SK-N-SH treated with all-trans-retinoic acid at 6 μM for 48 hours (cell line): ENCODE results near the gene POLR1E.

Experiments used
- ATAC-seq: fragments of 200-7000 bp; cut with Tn5 transposase; 3 replicates; pipeline ENCODE4 v1.9.1; 2020; ENCODE audit warnings: mild to moderate bottlenecking, moderate library complexity
- ARNTL ChIP-seq: fragments of 450-650 bp; formaldehyde crosslinking; IDR thresholded peaks from 2 replicates; pipeline ENCODE4 v1.5.0; 2020; ENCODE audit warnings: low read depth, mild to moderate bottlenecking, moderate library complexity, borderline replicate concordance
- BACH2 ChIP-seq: fragments of 250-450 bp; sonication (Bioruptor Pico); IDR thresholded peaks from 2 replicates; pipeline ENCODE4 v1.9.0; 2021; ENCODE audit warnings: mild to moderate bottlenecking, borderline replicate concordance
- CSDC2 ChIP-seq: fragments of 250-450 bp; sonication (Bioruptor Pico); IDR thresholded peaks from 2 replicates; pipeline ENCODE4 v1.5.0; 2020; ENCODE audit warnings: mild to moderate bottlenecking, moderate library complexity
- ESRRG ChIP-seq: fragments of 250-450 bp; sonication (Bioruptor Pico); IDR thresholded peaks from 2 replicates; pipeline ENCODE4 v1.6.1; 2021; ENCODE audit warnings: mild to moderate bottlenecking
- GLIS3 ChIP-seq: fragments of 250-450 bp; sonication (Bioruptor Pico); IDR thresholded peaks from 2 replicates; pipeline ENCODE4 v1.5.0; 2020; ENCODE audit warnings: mild to moderate bottlenecking, moderate library complexity
- ISL1 ChIP-seq: fragments of 250-450 bp; sonication (Bioruptor Pico); IDR thresholded peaks from 2 replicates; pipeline ENCODE4 v2.1.2; 2022; ENCODE audit warnings: mild to moderate bottlenecking, moderate library complexity
- OSR1 ChIP-seq: fragments of 250-450 bp; sonication (Bioruptor Pico); IDR thresholded peaks from 2 replicates; pipeline ENCODE4 v1.8.0; 2022; ENCODE audit warnings: moderate library complexity, mild to moderate bottlenecking, inconsistent platforms
- PATZ1 ChIP-seq: fragments of 250-450 bp; sonication (Bioruptor Pico); IDR thresholded peaks from 2 replicates; pipeline ENCODE4 v1.8.0; 2020; ENCODE audit warnings: mild to moderate bottlenecking, moderate library complexity, borderline replicate concordance
- POU6F1 ChIP-seq: fragments of 250-450 bp; sonication (Bioruptor Pico); IDR thresholded peaks from 2 replicates; pipeline ENCODE4 v1.8.0; 2021; ENCODE audit warnings: low read depth, mild to moderate bottlenecking, moderate library complexity, borderline replicate concordance
- PPARA ChIP-seq: fragments of 250-450 bp; sonication (Bioruptor Pico); IDR thresholded peaks from 2 replicates; pipeline ENCODE4 v1.5.0; 2020; ENCODE audit warnings: mild to moderate bottlenecking, borderline replicate concordance
- RARB ChIP-seq: fragments of 250-450 bp; sonication (Bioruptor Pico); IDR thresholded peaks from 2 replicates; pipeline ENCODE4 v1.8.0; 2021; ENCODE audit warnings: mild to moderate bottlenecking, moderate library complexity
- SNAI2 ChIP-seq: fragments of 250-450 bp; sonication (Bioruptor Pico); IDR thresholded peaks from 2 replicates; pipeline ENCODE4 v1.5.0; 2020; ENCODE audit warnings: mild to moderate bottlenecking, moderate library complexity
- TCF4 ChIP-seq: fragments of 250-450 bp; sonication (Bioruptor Pico); IDR thresholded peaks from 2 replicates; pipeline ENCODE4 v1.8.0; 2021; ENCODE audit warnings: mild to moderate bottlenecking, moderate library complexity, borderline replicate concordance
- TOX ChIP-seq: fragments of 250-450 bp; sonication (Bioruptor Pico); IDR thresholded peaks from 2 replicates; pipeline ENCODE4 v1.8.0; 2021; ENCODE audit warnings: mild to moderate bottlenecking, moderate library complexity, borderline replicate concordance
- TSHZ2 ChIP-seq: fragments of 250-450 bp; sonication (Bioruptor Pico); IDR thresholded peaks from 2 replicates; pipeline ENCODE4 v1.5.0; 2020; ENCODE audit warnings: mild to moderate bottlenecking, moderate library complexity
- ZFP3 ChIP-seq: fragments of 250-450 bp; sonication (Bioruptor Pico); IDR thresholded peaks from 2 replicates; pipeline ENCODE4 v1.5.0; 2020; ENCODE audit warnings: mild to moderate bottlenecking, moderate library complexity
- ZFP30 ChIP-seq: fragments of 450-650 bp; formaldehyde crosslinking; IDR thresholded peaks from 2 replicates; pipeline ENCODE4 v1.5.0; 2022; ENCODE audit warnings: mild to moderate bottlenecking, moderate library complexity
- ZNF565 ChIP-seq: fragments of 450-650 bp; formaldehyde crosslinking; conservative IDR thresholded peaks from 2 replicates; pipeline ENCODE4 v1.5.0; 2020; ENCODE audit warnings: low read depth, mild to moderate bottlenecking, moderate library complexity
- ZNF70 ChIP-seq: fragments of 450-650 bp; formaldehyde crosslinking; IDR thresholded peaks from 2 replicates; pipeline ENCODE4 v1.5.0; 2020; ENCODE audit warnings: mild to moderate bottlenecking, moderate library complexity
- ZNF8 ChIP-seq: fragments of 450-650 bp; formaldehyde crosslinking; IDR thresholded peaks from 2 replicates; pipeline ENCODE4 v1.5.0; 2020; ENCODE audit warnings: mild to moderate bottlenecking, moderate library complexity
- TF ChIP-seq, protein P1 (sequence below): fragments of 250-450 bp; sonication (Bioruptor Pico); IDR thresholded peaks from 2 replicates; pipeline ENCODE4 v1.5.1; 2020; ENCODE audit warnings: low read depth, mild to moderate bottlenecking, moderate library complexity
- TF ChIP-seq, protein P2 (sequence below): fragments of 250-450 bp; sonication (Bioruptor Pico); IDR thresholded peaks from 2 replicates; pipeline ENCODE4 v1.5.1; 2021; ENCODE audit warnings: mild to moderate bottlenecking, moderate library complexity

Gene POLR1E

GRCh38 chr9:37496020-37496419 lies 10.3 kb downstream of the POLR1E start:
- TF ChIP-seq SNAI2 (CRISPR knock-in tag) (no peak), ESRRG (CRISPR knock-in tag) (no peak), PPARA (CRISPR knock-in tag) (no peak), GLIS3 (CRISPR knock-in tag) (no peak), ZNF565 (CRISPR knock-in tag) (no peak), ISL1 (CRISPR knock-in tag) (no peak), OSR1 (CRISPR knock-in tag) (no peak)
- TF ChIP-seq, protein P1, sequence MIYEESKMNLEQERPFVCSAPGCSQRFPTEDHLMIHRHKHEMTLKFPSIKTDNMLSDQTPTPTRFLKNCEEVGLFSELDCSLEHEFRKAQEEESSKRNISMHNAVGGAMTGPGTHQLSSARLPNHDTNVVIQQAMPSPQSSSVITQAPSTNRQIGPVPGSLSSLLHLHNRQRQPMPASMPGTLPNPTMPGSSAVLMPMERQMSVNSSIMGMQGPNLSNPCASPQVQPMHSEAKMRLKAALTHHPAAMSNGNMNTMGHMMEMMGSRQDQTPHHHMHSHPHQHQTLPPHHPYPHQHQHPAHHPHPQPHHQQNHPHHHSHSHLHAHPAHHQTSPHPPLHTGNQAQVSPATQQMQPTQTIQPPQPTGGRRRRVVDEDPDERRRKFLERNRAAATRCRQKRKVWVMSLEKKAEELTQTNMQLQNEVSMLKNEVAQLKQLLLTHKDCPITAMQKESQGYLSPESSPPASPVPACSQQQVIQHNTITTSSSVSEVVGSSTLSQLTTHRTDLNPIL (CRISPR knock-in tag): no peak
- ATAC-seq: no peak

GRCh38 chr9:37497320-37497719 lies 11.6 kb downstream of the POLR1E start:
- TF ChIP-seq ZNF8: no peak
- no peak for TF ChIP-seq POU6F1
- TF ChIP-seq ISL1 (CRISPR knock-in tag): no peak
- ATAC-seq: no peak

- TF ChIP-seq, protein P2, sequence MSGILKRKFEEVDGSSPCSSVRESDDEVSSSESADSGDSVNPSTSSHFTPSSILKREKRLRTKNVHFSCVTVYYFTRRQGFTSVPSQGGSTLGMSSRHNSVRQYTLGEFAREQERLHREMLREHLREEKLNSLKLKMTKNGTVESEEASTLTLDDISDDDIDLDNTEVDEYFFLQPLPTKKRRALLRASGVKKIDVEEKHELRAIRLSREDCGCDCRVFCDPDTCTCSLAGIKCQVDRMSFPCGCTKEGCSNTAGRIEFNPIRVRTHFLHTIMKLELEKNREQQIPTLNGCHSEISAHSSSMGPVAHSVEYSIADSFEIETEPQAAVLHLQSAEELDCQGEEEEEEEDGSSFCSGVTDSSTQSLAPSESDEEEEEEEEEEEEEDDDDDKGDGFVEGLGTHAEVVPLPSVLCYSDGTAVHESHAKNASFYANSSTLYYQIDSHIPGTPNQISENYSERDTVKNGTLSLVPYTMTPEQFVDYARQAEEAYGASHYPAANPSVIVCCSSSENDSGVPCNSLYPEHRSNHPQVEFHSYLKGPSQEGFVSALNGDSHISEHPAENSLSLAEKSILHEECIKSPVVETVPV (CRISPR knock-in tag): no peak
- no peak for TF ChIP-seq PATZ1 (CRISPR knock-in tag)
- no peak for TF ChIP-seq ESRRG (CRISPR knock-in tag)
- no peak for TF ChIP-seq ARNTL (CRISPR knock-in tag)
- TF ChIP-seq GLIS3 (CRISPR knock-in tag): no peak
- TF ChIP-seq ZNF8: no peak
- no peak for TF ChIP-seq ISL1 (CRISPR knock-in tag)
- no peak for TF ChIP-seq CSDC2
- TF ChIP-seq POU6F1: no peak
- TF ChIP-seq TSHZ2 (CRISPR knock-in tag): no peak
- TF ChIP-seq TOX (CRISPR knock-in tag): no peak
- TF ChIP-seq OSR1 (CRISPR knock-in tag): no peak
- TF ChIP-seq BACH2 (CRISPR knock-in tag): no peak
- no peak for TF ChIP-seq RARB
- no peak for TF ChIP-seq TCF4 (CRISPR knock-in tag)
- no peak for TF ChIP-seq ZFP30 (CRISPR knock-in tag)
- no peak for TF ChIP-seq ZNF70 (CRISPR knock-in tag)
- TF ChIP-seq PPARA (CRISPR knock-in tag): no peak
- TF ChIP-seq ZFP3 (CRISPR knock-in tag): no peak
- ATAC-seq: no peak
These were observed 12.7 kb downstream of the POLR1E start for GRCh38 chr9:37498457-37498856.
